GM19043 (cell line): Measurements from ENCODE around the gene TIMM23B.
"Not testable (repeated sequence)": the region's sequence is repeated elsewhere in the genome, so short reads cannot be mapped to it uniquely, and the experiment has no call there.

ENCODE experiments used
- ATAC-seq: cut with Tn5 transposase; IDR thresholded peaks from one replicate; pipeline ENCODE4 v1.9.1; 2021; ENCODE audit warnings: low read depth; ENCODE audit not compliant: unreplicated experiment

The TIMM23B gene

DNA sequence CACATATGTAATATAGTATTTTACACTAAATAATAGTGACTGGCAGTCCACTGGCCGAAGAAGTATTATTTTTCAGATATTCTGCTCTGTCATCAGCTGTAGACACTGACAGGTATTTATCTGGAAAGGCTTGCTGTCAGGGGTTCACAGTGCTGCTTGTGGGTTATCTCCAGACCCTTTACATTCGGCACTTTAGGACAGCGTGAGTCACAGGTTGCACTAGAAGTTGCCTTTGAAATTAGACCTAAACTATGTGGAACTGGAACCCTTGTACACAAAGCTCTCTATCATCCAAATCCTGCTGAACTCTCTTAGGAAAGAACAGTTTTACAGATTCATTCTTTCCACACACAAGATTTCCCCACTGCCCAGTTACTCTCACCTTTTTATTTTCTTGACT is 30.2 kb downstream of the TIMM23B start:
- ATAC-seq, result not testable (repeated sequence)

DNA sequence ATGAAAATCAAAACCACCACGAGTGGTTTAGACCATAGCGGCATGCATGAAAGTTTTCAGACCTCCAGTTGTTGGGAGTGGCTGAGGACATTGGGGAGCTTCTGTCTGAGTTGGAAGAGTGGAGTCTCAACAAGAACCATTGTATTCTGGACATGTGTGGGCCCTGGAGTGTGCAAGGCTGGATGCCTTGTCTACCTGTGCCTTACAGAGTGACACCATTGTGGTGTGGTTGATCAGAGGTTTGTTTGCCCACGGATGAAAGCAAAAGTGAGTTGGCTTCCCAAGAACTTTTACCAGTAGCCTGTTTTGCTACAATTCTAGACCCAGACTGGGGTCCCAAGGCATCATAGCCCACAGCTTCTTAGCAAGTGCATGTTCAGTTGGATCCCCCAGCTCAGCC is 35.9 kb downstream of the TIMM23B start:
- not testable (repeated sequence) for ATAC-seq

DNA sequence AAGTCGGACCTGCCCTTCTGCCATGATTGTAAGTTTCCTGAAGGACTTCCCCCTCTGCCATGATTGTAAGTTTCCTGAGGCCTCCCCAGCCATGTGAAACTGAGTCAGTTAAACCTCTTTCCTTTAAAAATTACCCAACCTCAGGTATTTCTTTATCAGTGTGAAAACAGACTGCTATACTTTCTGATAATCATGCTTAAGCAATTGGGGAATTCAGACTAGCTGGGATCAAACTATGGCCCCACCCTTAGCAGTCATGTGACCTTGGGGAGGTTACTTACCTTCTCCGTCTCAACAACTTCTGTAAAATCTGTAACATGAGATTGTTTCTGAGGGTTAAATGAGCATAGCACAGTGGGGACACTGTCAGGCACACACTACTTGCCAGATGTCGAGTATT is 45.4 kb downstream of the TIMM23B start:
- ATAC-seq, result not testable (repeated sequence)

DNA sequence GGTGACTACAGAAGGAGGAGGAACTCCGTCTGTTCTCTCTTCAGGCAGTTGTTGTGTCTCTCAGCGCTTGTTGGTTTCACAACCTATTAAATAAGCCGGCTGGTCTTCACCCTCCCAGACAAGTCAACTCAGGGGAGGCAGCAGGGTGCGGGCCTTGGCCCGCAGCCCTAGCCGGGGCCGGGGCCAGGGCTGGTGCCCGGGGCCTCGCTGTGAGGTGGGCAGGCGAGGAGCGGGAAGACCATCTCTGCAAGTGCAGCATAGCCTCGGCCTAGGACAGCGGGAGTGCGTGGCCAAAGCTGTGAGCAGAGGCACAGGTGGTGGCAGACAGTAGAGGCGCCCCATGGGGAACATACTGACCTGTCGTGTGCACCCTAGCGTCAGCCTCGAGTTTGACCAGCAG is 46.5 kb downstream of the TIMM23B start, which contains the start of gene AGAP6:
TSS of gene AGAP6 (plus strand) at position 31 of the 400 bp plus-strand sequence. CDS start at position 341, 310 bp downstream.
- ATAC-seq, result not testable (repeated sequence)

DNA sequence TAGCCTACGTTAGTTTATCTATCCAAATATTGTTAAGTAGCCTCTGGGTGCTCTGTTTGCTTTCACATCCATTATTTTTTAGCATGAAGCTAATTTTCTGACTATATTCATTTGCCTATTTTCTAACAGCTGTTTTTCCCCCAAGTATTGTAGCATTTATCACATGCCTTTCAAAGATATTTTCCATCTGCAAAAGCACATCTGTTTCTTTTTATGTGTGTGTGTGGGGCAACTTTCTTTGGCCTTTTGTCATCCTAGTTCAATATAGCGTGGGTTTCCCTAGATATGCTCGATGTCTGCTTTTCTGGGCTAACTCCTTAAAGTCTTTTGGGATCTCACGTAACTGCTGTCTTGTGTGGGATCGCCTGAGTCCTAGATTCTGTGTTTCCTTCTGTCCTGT is 53.5 kb downstream of the TIMM23B start:
- not testable (repeated sequence) for ATAC-seq

DNA sequence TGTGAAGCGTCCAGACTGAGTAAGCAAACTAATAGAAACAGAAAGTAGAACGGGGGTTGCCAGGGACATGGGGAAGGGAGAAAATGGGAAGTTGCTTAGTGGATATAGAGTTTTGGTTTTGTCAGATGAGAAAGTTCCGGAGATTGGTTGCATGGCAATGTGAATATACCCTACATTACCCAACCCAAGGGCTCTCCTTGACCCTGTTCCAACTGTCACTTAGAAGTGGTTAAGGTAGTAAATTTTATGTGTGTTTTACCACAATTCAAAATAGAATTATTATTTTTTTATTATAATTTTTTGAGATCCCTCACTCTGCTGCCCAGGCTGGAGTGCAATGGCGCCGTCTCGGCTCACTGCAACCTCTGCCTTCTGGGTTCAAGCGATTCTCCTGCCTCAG is 72.2 kb downstream of the TIMM23B start:
- not testable (repeated sequence) for ATAC-seq

DNA sequence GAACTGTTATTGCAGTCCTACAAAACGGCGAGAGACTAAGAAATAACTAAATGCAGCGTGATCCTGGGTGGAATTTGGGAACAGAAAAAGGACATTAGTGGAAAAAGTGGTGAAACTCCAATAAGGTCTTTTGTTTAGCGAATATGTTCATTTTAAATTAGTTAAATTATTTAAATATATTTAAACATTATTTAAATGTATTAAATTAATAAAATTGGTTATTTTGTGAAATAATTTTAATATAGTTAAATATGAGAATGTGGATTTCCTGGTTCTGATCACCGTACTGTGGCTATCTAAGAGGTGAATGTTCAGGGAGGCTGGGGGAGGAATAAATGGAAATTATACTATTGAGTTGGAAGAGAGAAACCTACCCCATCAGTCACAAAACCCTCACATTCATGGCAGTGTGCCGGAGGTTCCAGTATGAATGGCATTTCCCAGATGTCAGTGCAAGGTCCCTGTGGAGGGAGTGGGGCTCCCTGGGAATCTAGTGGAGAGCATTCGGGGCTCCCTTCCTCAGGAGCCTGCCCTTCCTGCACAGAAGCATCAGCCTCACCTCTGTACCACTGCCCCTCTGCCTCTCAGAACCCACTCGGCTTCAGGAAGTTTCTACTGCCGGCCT is 73.9 kb downstream of the TIMM23B start:
- ATAC-seq, result not testable (repeated sequence)

DNA sequence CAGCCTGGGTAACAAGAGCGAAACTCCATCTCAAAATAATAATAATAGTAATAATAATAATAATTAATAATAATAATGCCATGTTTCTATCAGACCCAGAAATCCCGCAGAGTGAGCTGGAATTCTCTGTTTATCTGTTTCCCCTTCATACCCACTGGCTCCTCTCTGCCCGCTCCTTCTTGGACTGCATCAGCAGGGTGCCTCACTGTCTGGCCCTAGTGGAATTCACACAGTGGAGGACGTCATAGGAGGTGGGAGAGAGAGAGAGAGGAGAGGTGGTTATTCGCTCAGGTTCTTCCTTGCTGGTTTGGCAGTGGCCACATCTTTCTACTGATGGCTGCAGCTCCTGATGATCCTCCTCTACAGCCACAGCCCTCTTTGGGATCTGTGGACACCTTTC is 75.1 kb downstream of the TIMM23B start:
- ATAC-seq, result not testable (repeated sequence)

DNA sequence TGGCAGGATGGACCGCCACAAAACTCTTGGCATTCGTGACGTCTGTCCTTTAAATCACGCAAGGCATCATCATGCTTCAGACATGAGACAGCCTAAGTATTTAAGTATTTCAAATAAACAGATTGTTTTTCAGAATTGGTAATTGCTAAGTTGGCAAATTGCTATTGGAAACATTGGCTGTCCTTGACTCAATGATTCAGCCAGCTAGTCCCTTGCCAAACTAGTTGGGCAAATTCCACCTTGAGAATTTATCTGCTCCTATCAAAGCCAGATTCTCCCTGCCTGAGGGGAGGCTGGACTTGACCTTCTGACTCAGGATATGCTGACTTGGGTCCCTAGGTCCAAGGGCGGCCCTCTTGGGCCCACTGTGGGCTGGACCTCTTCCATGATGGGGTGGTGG is 75.8 kb downstream of the TIMM23B start:
- ATAC-seq, result not testable (repeated sequence)

DNA sequence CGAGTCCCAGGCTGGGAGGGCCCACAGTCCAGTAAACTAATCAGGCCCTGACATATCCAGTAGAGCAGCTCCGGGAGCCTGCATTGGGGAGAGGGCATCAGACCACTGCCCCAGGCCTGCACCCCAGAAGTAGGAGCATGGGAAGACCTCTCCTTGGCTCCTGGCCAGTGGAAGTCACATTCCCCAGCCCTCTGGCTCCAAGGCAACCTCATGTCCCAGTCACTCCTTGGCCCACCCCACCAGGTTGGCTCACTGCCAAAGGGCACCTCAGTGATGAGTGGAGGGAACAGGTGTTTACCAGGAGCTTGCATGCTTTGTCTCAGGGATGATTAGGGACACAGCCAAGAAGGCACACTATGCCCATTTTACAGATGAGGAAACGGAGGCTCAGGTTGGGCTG is 77.4 kb downstream of the TIMM23B start:
- not testable (repeated sequence) for ATAC-seq

DNA sequence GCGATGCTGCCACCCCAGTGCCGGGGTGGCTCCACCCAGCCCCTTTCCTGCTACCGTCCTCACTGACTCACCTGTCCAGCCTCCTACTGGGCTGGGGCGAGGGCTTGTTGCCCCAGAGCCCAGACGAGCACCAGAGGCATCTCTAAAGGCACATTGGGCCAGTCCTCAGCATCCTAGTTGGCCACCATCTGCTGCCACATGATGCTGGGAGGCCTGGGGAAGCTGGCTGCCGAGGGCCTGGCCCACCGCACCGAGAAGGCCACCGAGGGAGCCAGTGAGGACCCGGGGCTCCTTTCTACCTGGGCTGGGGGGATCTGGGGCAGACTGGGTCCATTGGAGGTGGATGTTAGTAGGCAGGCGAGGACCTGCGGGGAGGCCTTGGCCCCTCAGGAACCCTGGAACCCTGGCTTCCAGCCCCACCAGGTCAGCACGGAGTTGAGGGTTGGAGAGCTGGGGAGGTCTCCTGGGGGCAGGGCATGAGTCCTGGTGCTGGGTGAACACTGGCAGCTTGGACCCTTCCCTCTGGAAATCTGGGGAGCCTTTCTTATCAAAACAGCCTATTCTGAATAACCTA is 78.7 kb downstream of the TIMM23B start:
- not testable (repeated sequence) for ATAC-seq

DNA sequence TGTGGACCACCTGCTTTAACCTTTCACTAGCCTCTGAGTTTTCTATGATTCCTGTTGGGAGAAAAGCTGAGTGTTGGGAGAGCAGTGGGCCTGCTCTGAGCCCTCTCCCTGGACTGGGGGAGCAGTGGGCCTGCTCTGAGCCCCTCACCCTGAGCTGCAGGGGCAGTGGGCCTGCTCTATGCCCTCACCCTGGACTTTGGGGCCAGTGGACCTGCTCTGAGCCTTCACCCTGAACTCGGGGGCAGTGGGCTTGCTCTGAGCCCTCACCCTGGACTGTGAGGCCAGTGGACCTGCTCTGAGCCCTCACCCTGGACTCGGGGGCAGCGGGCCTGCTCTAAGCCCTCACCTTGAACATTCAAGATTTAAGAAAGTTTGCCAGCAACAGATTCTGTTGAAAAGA is 79.8 kb downstream of the TIMM23B start:
- no peak for ATAC-seq
